HepG2 (cell line): ENCODE measurements around the gene DEPDC1. TPM values are rescaled to one million over a fixed set of nuclear protein-coding genes. Genes with fewer than 3 reads are reported as not detected.

Experiments
- BRD4 ChIP-seq: sonication (generic); formaldehyde crosslinking; IDR thresholded peaks from 2 replicates; pipeline ENCODE4 v1.4.0; 2020; ENCODE audit warnings: missing genetic modification reagents
- EED ChIP-seq: sonication (generic); formaldehyde crosslinking; IDR thresholded peaks from 2 replicates; pipeline ENCODE4 v1.5.0; 2020; ENCODE audit warnings: mild to moderate bottlenecking, missing genetic modification reagents
- EHMT2 ChIP-seq: fragments of 200-600 bp; sonication (generic); IDR thresholded peaks from 2 replicates; pipeline ENCODE4 v1.7.0; 2017; ENCODE audit warnings: antibody characterized with exemption, low read depth, low read length, borderline replicate concordance
- FOXA1 ChIP-seq, 2 experiments: fragments of 450-650 bp in 1 of 2; sonication (generic) in 1 of 2; formaldehyde crosslinking in 1 of 2; IDR thresholded peaks; 2 replicates each; pipeline versions ENCODE4 v1.4.0 to v1.6.1; 2016 to 2020; ENCODE audit warnings: missing genetic modification reagents in 1 of 2
- HNRNPL ChIP-seq: fragments of 200-400 bp; formaldehyde crosslinking; IDR thresholded peaks from 2 replicates; pipeline ENCODE4 v1.6.1; 2017; ENCODE audit warnings: mild to moderate bottlenecking, low read depth, low read length
- MEF2D ChIP-seq: sonication (generic); formaldehyde crosslinking; IDR thresholded peaks from 2 replicates; pipeline ENCODE4 v1.5.1; 2020; ENCODE audit warnings: mild to moderate bottlenecking, missing genetic modification reagents
- MTA1 ChIP-seq: sonication (generic); formaldehyde crosslinking; IDR thresholded peaks from 2 replicates; pipeline ENCODE4 v1.4.0; 2020; ENCODE audit warnings: missing genetic modification reagents, mild to moderate bottlenecking, borderline replicate concordance
- NFE2 ChIP-seq: sonication (generic); formaldehyde crosslinking; IDR thresholded peaks from 2 replicates; pipeline ENCODE4 v1.4.0; 2020; ENCODE audit warnings: missing genetic modification reagents
- NRL ChIP-seq: sonication (generic); formaldehyde crosslinking; IDR thresholded peaks from 2 replicates; pipeline ENCODE4 v1.5.0; 2020; ENCODE audit warnings: missing genetic modification reagents, mild to moderate bottlenecking, moderate library complexity, borderline replicate concordance
- PHB2 ChIP-seq: fragments of 450-650 bp; IDR thresholded peaks from 2 replicates; pipeline ENCODE4 v1.6.1; 2018; ENCODE audit not compliant: partially characterized antibody
- PLRG1 ChIP-seq: fragments of 450-650 bp; conservative IDR thresholded peaks from 2 replicates; pipeline ENCODE4 v1.6.1; 2016
- RXRA ChIP-seq: sonication (generic); formaldehyde crosslinking; IDR thresholded peaks from 2 replicates; pipeline ENCODE4 v1.5.1; 2020; ENCODE audit warnings: missing genetic modification reagents
- SETDB1 ChIP-seq: sonication (generic); formaldehyde crosslinking; IDR thresholded peaks from 2 replicates; pipeline ENCODE4 v1.5.1; 2020; ENCODE audit warnings: missing genetic modification reagents, mild to moderate bottlenecking, borderline replicate concordance
- SNRNP70 ChIP-seq: fragments of 200-400 bp; formaldehyde crosslinking; IDR thresholded peaks from 2 replicates; pipeline ENCODE4 v1.6.1; 2017; ENCODE audit warnings: mild to moderate bottlenecking, low read depth, low read length, moderate library complexity
- SP1 ChIP-seq, 2 experiments: fragments of 450-650 bp in 1 of 2; sonication (generic) in 1 of 2; formaldehyde crosslinking in 1 of 2; IDR thresholded peaks; 2 replicates each; pipeline versions ENCODE4 v1.4.0 to v1.6.1; 2016 to 2020; ENCODE audit warnings: missing genetic modification reagents in 1 of 2
- YY1 ChIP-seq: IDR thresholded peaks from 2 replicates; pipeline ENCODE4 v1.6.1; 2011; ENCODE audit warnings: low read length, low read depth, moderate library complexity, mild to moderate bottlenecking; ENCODE audit not compliant: insufficient read depth, insufficient replicate concordance
- ZBTB20 ChIP-seq: sonication (generic); formaldehyde crosslinking; IDR thresholded peaks from 2 replicates; pipeline ENCODE4 v1.8.1; 2023; ENCODE audit warnings: missing genetic modification reagents, low read depth, mild to moderate bottlenecking, borderline replicate concordance
- ZFP36L2 ChIP-seq: sonication (generic); formaldehyde crosslinking; IDR thresholded peaks from 2 replicates; pipeline ENCODE4 v1.4.0; 2020; ENCODE audit warnings: missing genetic modification reagents
- ZNF232 ChIP-seq: sonication (generic); formaldehyde crosslinking; IDR thresholded peaks from 2 replicates; pipeline ENCODE4 v1.4.0; 2020; ENCODE audit warnings: missing genetic modification reagents, borderline replicate concordance
- ZNF317 ChIP-seq: sonication (generic); formaldehyde crosslinking; IDR thresholded peaks from 2 replicates; pipeline ENCODE4 v1.5.0; 2020; ENCODE audit warnings: mild to moderate bottlenecking, missing genetic modification reagents
- ZNF335 ChIP-seq: sonication (generic); formaldehyde crosslinking; IDR thresholded peaks from 2 replicates; pipeline ENCODE4 v1.4.0; 2020; ENCODE audit warnings: missing genetic modification reagents
- ZNF468 ChIP-seq: sonication (generic); formaldehyde crosslinking; IDR thresholded peaks from 2 replicates; pipeline ENCODE4 v1.8.0; 2022; ENCODE audit warnings: mild to moderate bottlenecking, moderate library complexity, missing genetic modification reagents
- ZNF547 ChIP-seq: sonication (generic); formaldehyde crosslinking; IDR thresholded peaks from 2 replicates; pipeline ENCODE4 v1.5.1; 2020; ENCODE audit warnings: mild to moderate bottlenecking, missing genetic modification reagents
- ZNF776 ChIP-seq: sonication (generic); formaldehyde crosslinking; IDR thresholded peaks from 2 replicates; pipeline ENCODE4 v1.4.0; 2020; ENCODE audit warnings: mild to moderate bottlenecking, missing genetic modification reagents
- ZNF777 ChIP-seq: sonication (generic); formaldehyde crosslinking; IDR thresholded peaks from 2 replicates; pipeline ENCODE4 v1.4.0; 2020; ENCODE audit warnings: missing genetic modification reagents
- ZNF839 ChIP-seq: sonication (generic); formaldehyde crosslinking; IDR thresholded peaks from 2 replicates; pipeline ENCODE4 v1.4.0; 2020; ENCODE audit warnings: missing genetic modification reagents, mild to moderate bottlenecking, borderline replicate concordance
- polyA plus RNA-seq, 8 experiments: library from polyadenylated mRNA; depleted of rRNA in 3 of 8; stranded (reverse) in 7 of 8; unstranded in 1 of 8; fragments of >200 nt; fragmentation: Illumina TruSeq in 4 of 8; extraction: Trizol in 4 of 8; gene quantifications; 2 replicates each; pipeline versions ENCODE4 v1.2.1 to v1.2.3, GENCODE V29; 2011 to 2016; ENCODE audit warnings: low read depth in 4 of 8, missing spikeins in 1 of 8, mixed read lengths in 1 of 8; ENCODE audit not compliant: insufficient read depth in 1 of 8
- total RNA-seq, 5 experiments: library from RNA; depleted of rRNA; stranded (reverse); fragments of >200 nt; fragmentation: Illumina TruSeq; extraction: Trizol; gene quantifications; 2 replicates each; pipeline ENCODE4 v1.2.3, GENCODE V29; 2016; ENCODE audit warnings: low read depth in 1 of 5
- TF ChIP-seq, protein P1 (sequence below): fragments of 450-650 bp; IDR thresholded peaks from 2 replicates; pipeline ENCODE4 v1.6.1; 2017; ENCODE audit warnings: mild to moderate bottlenecking
- TF ChIP-seq, protein P2 (sequence below): sonication (generic); formaldehyde crosslinking; IDR thresholded peaks from 2 replicates; pipeline ENCODE4 v1.4.0; 2020; ENCODE audit warnings: mild to moderate bottlenecking, missing genetic modification reagents

DEPDC1 gene
- total and polyA plus RNA-seq, 2 of the 13 experiments (the other 11 are each of a cell fraction or from before 2014, with no cell fraction given) = 7.0 to 20.2 TPM

DNA sequence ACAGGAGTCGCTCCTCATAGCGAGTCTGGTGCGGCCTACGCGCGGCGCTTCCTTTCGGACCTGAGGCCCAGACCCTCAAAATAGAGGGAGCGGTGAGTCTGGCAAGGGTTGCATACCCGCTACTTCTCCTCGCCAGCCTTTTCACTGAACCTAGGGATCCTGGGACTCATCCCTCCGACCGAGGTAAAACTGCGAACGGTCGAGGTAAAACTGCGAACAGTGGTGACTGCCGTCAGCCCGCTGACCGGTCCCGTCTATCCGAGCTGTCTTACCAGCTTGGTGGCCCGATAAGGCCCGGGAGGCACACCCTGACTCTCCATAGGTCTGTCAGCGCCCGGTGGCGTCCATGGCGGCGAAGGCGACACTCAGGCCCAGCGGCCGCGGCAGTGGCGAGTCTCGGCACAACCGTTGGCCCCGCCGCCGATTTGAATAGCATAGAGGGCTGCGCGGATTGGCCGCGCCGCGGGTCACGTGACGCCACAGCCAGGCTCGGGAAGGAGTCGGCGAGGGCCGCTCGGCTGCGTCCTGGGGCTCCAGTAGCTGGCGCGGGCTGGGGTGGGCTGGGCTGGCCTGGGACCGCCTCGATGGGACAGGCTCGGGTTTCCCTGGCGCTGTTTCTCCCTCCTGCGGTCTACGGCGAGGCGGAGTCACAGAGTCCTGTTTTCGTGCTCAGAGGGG lies at the start of gene DEPDC1 (continued):
- TF ChIP-seq, protein P1, sequence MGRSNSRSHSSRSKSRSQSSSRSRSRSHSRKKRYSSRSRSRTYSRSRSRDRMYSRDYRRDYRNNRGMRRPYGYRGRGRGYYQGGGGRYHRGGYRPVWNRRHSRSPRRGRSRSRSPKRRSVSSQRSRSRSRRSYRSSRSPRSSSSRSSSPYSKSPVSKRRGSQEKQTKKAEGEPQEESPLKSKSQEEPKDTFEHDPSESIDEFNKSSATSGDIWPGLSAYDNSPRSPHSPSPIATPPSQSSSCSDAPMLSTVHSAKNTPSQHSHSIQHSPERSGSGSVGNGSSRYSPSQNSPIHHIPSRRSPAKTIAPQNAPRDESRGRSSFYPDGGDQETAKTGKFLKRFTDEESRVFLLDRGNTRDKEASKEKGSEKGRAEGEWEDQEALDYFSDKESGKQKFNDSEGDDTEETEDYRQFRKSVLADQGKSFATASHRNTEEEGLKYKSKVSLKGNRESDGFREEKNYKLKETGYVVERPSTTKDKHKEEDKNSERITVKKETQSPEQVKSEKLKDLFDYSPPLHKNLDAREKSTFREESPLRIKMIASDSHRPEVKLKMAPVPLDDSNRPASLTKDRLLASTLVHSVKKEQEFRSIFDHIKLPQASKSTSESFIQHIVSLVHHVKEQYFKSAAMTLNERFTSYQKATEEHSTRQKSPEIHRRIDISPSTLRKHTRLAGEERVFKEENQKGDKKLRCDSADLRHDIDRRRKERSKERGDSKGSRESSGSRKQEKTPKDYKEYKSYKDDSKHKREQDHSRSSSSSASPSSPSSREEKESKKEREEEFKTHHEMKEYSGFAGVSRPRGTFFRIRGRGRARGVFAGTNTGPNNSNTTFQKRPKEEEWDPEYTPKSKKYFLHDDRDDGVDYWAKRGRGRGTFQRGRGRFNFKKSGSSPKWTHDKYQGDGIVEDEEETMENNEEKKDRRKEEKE = no peak
- no peak for TF ChIP-seq ZNF335
- no peak for TF ChIP-seq ZFP36L2 (CRISPR knock-in tag)
- no peak for TF ChIP-seq PLRG1
- peak; percentile 76 for TF ChIP-seq YY1
- no peak for TF ChIP-seq EHMT2
- TF ChIP-seq SETDB1 (CRISPR knock-in tag) = no peak
- TF ChIP-seq NRL (CRISPR knock-in tag) = peak; percentile 56; the same call in 1 of the 2 replicates
- TF ChIP-seq PHB2 = no peak
- no peak for TF ChIP-seq ZNF776 (CRISPR knock-in tag)
- peak; percentile 62; the same call in 1 of the 2 replicates for TF ChIP-seq RXRA (CRISPR knock-in tag)
- TF ChIP-seq MEF2D (CRISPR knock-in tag) = peak; percentile 44; the same call in 1 of the 2 replicates
- TF ChIP-seq BRD4 = peak; percentile 23
- TF ChIP-seq FOXA1 (IDR thresholded peaks at IDR 0.05) = no peak
- TF ChIP-seq FOXA1 (CRISPR knock-in tag; IDR thresholded peaks at IDR 0.05) = no peak
- TF ChIP-seq EED = no peak
- peak; percentile 35; the same call in 1 of the 2 replicates for TF ChIP-seq ZNF317 (CRISPR knock-in tag)
- TF ChIP-seq NFE2 (CRISPR knock-in tag) = no peak
- TF ChIP-seq ZBTB20 (CRISPR knock-in tag) = no peak
- peak; percentile 77; the same call in 1 of the 2 replicates for TF ChIP-seq ZNF547 (CRISPR knock-in tag)
- TF ChIP-seq ZNF468 (CRISPR knock-in tag) = no peak
- no peak for TF ChIP-seq SNRNP70
- TF ChIP-seq ZNF777 (CRISPR knock-in tag) = peak; percentile 72
- TF ChIP-seq HNRNPL = no peak
- TF ChIP-seq ZNF232 (CRISPR knock-in tag) = no peak
- no peak for TF ChIP-seq SP1 (IDR thresholded peaks at IDR 0.05)
- no peak for TF ChIP-seq SP1 (CRISPR knock-in tag; IDR thresholded peaks at IDR 0.05)
- peak; percentile 83; the same call in 1 of the 2 replicates for TF ChIP-seq MTA1
- no peak for TF ChIP-seq ZNF839 (CRISPR knock-in tag)
- TF ChIP-seq, protein P2, sequence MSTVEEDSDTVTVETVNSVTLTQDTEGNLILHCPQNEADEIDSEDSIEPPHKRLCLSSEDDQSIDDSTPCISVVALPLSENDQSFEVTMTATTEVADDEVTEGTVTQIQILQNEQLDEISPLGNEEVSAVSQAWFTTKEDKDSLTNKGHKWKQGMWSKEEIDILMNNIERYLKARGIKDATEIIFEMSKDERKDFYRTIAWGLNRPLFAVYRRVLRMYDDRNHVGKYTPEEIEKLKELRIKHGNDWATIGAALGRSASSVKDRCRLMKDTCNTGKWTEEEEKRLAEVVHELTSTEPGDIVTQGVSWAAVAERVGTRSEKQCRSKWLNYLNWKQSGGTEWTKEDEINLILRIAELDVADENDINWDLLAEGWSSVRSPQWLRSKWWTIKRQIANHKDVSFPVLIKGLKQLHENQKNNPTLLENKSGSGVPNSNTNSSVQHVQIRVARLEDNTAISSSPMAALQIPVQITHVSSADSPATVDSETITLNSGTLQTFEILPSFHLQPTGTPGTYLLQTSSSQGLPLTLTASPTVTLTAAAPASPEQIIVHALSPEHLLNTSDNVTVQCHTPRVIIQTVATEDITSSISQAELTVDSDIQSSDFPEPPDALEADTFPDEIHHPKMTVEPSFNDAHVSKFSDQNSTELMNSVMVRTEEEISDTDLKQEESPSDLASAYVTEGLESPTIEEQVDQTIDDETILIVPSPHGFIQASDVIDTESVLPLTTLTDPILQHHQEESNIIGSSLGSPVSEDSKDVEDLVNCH = no peak
